DMS79 treated with DMSO at 0.1 percent for 48 hours (cell line): ENCODE results near the gene EMX1.

Experiments used
- DNase-seq: peaks from one replicate; lab custom pipeline; 2025; lab: John Stamatoyannopoulos, UW

Gene EMX1

DNA sequence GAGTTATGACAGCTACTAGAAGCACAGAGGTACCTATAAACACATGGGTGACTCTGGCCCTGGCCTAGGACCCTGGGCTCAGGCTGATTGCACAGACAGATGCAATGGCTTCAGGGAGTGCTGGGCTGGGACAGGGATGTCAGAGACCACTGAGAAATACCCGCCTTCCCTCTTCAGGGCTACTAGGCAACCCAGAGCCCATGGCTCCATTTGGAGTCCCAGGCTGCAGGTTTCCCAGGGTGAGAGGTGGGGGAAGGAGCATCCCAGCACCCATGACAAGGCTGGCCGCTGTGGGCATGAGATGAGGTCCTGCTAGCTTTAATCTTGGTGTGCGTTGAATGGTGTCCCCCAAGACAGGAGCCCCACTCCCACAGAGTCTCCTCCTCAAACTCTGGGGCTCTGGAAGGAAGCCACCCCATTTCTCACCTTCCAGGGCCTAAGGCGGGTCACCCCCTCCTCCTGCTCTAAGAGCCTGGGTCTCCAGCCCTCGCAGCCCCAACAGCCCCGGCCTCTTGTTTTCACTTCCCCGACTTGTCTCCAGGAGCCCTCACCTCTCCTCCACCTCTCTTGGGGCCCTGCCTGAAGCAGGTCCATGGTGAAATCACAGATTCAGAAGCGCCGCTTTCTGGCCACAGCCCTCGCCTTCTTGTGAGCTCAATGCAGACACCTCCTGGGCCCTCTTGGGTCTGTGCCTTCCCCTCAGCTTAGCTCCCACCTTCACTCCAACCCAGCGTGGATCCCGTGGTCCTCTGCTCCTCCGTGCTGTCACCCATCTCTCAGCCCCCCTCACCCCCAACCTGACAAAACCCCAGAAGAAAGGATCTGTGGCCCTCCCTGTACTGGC lies 41.4 kb downstream of the EMX1 start:
- DNase-seq = no peak

DNA sequence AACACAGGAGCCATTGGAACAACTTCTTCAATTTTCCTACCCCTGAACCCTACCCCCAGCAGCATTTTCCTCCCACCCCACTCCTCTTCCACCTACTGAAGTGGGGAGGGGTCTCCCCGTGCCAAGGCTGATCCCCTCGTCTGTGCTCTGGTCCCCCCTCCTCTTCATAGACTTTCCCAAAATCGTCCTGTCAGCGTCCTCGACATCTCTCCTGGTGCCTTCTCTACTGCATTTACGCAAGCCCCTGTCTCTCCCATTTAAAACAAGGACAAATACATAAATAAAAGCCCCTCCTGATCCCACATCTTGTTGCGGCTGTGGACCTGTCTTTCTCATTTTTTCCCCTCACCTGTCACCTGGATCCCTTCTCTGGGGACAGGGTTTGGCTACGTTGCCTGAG lies 42.2 kb downstream of the EMX1 start:
- DNase-seq = no peak

DNA sequence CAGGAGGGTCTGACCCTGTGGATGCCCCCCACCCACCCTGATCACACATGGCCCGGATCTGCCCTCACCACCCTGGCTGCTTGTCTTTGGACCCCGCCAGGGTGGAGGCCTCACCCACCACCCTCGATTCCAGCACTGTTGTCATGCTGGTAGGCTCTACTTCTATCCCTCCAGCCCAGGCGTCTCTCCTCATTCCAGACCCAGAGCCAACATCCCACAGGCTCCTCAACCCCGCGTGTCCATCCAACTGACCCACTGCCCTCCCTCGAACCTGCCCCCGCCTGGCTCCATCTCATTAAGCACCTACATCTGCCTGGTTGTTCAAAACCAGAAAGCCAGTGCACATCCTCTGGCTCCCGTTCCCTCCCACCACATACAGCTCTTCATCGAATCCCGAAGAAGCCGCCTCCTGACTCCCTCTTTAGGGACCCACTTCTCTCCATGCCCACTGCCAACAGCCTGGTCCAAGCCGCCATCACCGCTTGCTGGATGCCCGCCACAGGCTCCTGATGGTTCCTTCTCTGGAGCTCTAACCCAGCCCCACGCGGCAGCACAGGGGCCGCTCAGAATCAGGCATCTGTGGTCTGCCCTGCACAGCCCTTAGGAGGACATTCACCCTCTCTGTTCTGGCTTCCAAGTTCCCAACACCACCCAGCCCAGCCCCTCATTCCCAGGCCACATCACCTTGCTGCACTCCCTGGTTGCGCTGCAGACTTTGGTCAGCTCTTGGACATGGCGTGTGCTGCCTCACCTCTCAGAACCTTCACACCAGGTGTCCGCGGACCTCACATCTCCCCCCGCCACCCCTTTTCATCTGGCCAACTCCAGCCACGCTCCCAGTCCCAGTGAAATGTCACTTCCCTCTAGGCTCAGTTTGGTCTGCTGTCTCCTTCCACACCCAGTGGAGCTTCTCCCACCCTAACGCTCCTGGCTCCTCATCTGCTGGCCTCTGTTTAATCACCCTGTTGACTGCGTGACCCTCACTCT lies 43.0 kb downstream of the EMX1 start:
- DNase-seq = no peak

DNA sequence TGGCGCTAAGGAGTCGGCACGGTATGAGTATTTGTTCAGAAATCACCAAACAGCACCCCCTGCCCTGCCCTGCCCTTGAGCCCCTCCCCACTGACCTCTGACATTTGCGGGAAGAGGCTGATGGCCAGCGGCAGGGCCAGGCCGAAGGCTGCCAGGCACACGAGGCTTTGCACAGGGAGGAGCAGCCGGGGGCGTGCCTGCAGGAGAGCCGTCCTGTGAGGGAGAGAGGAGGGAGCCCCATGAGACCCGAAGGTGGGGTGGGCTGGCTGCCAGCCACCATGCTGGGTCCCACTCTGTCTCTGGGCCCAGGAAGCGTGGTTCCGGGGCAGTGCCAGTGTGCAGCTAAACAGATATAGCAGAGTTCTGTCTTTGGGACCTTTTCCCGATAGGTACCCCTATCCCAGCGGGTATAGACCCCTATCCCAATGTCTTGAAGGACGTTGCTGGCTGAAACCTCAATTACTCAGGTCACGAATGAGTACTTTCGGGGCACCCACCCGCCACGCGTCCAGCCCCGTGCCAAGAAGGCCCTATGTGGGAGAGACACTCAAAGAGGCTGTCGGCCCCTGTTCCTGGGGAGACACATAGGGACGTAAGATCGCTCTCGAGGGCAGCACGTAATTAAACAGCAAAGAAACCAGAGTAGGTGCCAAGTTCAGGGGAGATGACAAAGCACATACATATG lies 43.9 kb downstream of the EMX1 start:
- no peak for DNase-seq

DNA sequence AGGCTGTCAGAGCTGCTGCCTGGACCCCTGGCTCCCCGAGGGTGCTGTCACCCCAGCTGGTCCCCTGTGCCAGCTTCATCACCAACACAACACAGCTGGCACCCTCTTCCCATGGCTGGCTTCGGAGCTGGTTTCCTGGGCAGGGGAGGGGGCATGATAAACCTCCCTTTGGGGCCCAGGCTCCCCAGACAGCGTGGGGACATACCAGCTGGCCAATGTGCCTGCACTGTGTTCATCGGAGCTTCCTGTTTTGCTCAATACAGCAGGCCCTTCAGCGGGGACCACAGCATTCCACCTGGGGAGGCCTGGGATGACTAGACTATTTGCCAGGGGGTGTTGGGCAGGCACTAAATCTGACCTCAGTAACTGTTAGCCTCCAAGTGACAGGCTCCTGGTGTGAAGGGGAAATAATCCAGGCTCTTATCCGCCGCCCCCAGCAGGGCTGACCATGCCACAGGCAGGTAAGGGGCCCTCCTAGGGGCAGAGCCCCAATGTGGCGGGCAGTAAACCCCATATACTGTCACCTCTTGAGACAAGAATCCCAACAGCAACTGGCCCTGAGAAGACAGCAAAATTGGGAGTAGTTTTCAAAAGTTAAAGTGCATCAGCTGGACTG lies 44.6 kb downstream of the EMX1 start:
- DNase-seq = no peak

DNA sequence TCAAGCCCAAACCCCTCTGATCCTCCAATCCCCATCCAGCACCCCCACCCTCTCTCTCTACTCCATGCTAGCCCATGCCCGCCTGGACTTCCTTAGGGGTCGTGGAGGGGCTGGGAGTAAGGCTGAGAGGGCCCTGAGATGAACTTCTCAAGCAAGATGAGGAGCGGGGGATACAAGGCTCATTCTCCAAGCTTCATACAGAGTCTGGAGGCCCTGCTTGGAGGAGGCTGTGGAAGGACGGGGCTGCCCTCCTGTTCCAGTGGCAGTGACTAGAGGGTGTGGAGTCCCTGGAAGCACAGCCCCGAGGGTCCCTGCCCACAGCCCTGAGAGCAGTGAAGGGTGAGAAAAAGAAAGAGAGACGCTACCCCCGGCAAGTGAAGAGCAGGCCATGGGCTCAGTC lies 45.6 kb downstream of the EMX1 start:
- DNase-seq = no peak

DNA sequence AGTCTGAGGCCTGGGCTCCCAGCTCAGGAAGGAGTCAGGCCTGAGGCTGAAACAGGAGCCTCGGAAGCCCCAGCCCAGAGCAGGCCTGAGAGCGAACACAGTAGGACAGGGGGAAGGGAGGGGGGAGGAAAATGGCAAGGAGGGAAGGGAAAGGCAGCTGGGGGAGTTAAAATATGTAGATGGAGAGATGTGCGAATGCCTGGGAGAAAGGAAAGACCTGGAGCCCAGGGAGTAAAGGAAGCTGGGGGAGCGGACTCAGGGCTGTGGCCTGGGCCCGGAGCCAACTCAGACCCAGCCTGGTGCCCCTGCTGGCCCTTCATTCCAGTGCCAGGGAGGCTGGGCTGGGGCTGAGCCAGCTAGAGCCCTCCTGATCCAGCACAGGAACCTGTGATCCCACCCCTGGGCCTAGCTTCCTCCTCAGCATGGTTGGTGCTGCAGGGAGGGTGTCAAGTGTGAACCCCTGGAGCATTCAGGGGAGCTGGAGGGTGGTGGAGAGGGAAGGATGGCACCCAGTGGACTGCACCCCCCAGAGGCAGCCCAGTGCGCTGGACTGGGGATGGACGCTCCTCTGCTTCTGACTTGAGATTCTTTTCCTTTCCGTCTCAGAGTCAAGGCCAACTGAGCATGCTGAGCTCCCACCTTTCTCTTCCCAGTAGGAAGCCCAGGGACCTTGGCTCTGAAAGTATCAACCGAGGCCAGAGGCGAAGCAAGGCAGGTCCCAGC lies 46.3 kb downstream of the EMX1 start:
- DNase-seq = no peak

DNA sequence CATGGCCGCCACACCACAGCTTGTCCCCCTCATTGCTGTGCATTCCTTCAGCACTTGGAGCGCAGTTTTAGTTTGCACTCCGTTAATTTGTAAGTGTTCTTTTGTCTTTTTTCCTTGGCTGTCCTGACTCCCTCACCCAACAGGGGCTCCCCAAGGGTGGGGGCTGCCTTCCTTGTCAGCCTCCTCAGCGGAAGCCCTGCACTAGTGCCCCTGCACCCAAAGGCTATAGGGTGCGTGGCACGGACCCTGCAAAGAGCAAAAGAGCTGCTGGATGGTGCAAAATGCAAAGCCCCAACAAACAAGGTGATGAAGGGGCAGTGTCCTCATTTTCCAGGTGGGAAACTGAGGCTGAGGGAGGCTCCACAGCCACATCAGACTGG lies 46.8 kb downstream of the EMX1 start:
- no peak for DNase-seq

DNA sequence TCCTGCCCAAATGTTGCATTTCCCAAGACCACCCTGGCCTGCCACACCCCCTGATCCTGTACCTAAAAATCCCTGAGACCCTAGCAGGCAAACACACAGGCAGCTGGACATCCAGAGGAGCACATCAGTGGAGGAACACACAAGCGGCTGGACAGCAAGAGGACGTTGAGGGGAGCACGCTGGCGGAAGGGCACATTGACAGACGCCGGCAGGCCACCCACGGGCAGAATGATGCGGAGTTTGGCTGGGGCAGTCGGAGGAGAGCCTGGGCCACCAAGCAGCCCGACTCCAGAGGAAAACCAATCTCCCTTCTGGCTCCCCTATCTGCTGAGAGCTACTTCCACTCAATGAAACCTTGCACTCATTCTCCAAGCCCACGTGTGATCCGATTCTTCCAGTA lies 47.7 kb downstream of the EMX1 start:
- DNase-seq = no peak

DNA sequence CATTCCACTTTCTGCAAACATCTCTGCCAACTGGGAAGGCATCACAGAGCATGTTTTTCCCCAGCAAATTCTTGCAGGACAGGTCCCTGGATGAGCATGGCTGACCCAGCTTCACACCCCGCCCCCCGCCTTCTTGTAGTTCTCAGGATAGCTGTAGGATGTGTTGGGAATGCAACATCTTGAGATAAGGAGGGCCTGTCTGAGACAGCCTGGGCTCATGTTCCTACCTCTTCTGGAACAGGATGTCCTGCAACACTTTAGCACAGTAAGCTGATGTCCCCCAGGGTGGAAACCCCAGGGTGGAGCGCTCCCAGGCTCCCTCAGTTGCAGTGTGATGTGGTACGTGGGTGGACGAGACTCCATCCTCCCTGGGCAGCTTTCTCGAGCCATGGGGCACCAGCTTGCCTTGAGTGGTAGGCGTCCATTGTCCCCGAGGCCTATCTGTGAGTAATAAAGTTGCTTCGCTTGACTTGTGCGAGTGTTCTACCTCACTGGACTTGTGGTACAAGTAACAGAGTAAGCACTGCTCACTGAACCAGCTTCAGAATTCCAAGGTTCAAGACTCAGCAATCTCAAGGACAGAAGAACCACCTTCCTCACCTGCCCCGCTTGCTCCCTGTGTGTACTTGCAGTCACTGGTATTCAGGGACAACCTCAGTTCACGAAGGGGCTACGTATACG lies 48.6 kb downstream of the EMX1 start:
- DNase-seq = no peak

DNA sequence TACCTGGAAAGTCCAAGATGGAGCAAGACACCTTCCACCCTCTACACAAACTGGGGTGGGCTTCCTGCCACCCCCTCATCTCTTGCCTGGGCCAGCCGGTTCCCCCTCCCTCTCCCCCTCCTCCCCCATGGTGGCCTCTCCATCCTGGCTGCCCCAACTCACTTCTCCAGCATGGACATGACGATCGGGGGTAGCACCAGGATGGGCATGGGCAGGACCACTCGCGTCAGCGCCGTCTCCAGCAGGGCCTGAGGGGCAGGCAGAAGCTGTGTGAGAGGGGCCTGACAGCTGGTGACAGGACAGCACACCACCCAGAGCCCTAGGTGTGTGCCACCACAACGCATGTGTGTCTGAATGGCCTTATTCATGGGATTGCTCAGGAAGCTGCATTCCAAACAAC lies 51.0 kb downstream of the EMX1 start:
- DNase-seq = no peak

DNA sequence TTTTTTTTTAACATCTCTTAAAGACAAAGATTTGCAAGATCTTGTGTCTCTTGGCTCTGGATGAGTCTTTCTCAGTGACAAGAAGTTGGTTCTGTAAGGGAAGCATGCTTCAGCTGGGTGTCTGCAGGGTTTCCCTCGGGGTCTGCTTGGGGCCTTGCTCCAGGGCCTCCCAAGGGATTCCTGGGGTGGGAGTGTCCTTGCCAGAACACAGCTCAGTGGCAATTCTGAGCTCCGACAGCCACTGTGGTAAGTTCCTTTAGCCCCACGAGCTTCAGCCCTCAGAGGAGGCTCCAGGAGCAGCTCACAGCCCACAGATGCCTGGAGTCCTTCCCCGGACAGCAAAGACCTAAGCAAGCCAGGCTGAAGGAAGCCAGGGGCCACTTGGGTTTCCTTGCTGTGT lies 52.4 kb downstream of the EMX1 start:
- no peak for DNase-seq

DNA sequence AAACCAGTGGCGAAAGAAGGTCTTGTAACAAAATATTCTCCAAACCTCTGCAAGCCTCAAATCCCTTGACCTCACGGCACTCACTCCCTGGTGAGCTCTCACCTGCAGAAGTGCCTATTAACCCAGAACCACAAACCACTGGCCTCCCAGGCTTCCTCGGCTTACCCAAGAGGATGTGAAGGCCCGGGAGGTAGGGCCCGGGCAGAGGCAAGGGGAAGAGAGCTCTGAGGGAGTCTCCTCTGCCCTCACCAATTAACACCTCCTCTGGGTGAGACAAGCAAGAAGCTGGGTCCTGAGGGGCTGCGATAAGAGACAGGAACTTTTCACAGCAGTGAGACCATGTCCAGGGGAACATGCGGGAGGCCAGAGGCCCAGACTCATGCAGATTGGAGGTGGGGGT lies 53.7 kb downstream of the EMX1 start:
- DNase-seq = no peak

DNA sequence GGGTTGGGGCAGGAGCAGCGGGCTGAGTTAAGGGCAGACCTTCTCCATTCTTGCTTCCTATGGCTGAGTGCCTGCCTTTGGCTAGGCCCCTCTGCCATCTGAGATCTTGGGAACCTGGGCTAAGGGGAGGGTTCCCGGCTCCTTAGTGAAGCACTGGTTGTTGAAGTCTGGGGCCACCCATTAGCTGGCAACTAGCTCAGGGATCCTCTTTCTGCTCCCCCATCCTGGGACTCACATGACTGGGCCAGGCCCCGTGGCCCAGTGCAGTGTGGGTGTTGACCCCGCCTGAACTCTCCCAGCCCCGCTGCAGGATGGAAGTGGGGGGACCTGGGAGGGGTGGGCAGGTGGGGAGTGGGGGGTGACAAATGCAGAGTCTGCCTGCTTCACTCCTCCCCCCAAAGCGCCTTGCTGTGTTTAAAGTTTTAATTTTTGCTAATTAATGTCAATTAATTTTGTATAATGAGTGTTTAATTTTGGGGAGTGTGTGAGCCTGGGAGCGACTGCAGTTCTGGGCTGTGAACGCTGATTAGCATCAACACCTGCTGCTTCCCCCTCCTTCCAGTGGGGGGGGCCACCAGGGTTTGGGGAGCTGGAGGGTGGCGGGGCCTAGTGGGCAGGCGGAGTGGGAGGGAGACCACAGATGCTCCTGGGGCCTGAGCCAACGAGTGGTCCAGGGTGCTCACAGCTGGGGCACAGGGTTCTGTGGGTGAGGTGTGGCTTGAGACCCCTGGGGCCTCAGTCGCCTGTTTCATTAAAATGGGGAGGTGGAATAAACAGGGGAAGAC lies 55.2 kb downstream of the EMX1 start:
- no peak for DNase-seq

DNA sequence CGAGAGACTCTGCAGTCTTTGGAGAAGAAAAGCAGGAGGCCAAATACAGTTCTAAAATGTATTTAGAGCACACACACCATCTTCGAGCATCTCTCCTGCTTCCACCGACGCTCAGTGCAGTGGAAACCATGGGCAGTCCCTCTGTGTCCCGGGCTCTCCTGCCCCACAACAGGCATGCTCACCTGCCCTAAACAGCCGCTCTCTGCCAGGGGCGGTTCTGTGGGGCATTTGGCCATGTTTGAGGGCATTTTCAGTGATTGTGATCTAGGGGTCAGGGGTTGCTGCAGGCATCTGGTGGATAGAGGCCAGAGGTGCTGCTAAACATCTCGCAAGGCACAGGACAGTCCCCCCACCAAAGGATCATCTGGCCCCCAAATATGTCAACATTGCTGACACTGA lies 55.8 kb downstream of the EMX1 start:
- DNase-seq = no peak

DNA sequence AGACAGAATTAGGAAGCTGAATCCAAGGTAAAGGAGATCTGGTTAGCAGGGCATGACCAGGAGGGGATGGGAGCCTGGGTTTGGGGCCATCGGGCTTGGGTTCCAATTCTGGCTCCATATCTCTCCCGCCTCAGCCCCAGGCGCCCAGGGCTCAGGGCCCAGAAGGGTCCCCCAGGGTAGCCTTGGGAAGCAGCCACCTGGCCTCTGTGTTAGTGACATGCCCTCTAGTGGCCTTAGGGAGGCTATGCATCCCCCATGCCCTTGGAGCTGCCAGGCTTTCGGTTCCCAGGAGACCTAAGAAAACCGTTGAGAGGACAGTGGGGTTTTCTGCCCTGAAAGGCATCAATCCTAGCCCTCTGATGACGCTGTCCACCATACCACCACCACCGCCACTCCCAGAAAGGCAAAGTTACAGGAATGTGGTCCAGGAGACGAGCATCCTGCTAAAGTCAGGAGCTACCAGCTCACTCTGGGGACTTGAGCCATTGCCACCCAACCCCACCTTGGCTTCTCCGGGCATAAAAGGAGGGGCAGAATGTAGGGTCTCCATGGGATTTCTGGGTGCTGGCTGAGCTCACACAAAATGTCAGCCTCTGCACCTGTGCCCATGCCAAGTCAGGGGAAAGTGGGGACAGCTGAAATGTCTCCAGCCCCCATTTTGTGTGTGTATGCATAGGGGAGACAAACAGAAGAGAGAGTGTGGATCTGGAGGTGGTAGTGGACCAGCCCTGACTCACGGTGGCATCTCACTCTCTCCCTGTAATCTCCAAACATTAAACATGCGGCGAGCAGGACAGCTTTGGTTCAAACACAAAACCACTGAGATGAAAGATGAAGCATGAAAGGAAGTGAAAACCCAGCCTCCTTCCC lies 56.5 kb downstream of the EMX1 start:
- peak; percentile 18 for DNase-seq

DNA sequence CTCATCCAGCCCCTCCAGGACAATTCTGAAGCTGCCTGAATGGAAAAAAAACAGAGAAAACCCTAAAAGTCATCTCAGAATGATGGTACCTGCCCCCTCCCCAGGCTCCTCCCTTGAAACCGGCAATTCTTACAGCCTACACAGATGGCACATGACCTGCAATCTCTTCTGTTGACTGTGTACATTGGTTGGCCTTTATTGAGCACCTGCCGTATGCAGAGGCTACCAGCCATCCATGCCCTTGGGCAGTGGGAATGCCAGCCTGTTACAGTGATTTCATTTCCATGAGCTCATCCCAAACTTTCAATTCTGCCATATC lies 57.1 kb downstream of the EMX1 start:
- no peak for DNase-seq

DNA sequence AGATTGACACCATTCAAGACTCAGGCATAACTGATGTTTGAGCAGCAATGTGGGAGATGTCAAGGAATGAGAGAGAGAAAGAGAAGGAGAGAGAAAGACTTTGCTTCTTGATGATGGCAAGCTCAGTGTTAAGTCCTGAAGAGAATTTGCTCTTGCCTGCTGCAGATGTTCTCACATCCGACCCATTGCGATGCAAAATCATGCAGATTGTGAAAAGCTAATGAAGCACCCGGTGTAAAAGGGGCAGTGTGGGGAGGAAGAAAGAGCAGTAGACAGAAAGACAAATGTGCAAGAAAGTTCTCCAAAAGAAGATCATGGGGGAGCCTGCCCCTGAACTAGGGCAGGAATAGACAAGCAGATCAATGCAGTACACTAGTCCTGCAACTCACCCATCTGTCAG lies 57.7 kb downstream of the EMX1 start:
- DNase-seq = no peak

DNA sequence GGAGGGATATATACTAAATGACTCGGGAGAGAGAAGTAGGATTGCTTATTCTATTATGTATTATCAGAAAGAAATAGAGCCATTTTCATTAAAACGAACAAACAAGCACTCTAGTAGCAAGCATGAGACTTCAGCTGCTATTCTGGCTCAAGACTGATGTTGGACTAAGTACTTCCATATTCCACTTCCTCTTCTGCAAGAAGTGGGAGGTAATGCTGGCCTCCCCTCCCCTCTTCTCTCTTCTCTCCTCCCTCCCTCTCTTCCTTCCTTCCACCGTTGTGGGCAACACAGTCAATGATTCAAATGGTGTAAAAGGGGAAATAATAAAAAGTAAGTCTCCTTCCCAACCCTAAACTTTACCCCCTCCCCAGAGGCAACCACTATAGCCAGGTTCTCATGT lies 62.6 kb downstream of the EMX1 start:
- DNase-seq = no peak
